GM11168 (cell line): ENCODE results near the gene DCUN1D5.
"Not testable (repeated sequence)": the region's sequence is repeated elsewhere in the genome, so short reads cannot be mapped to it uniquely, and the experiment has no call there.

Source experiments
- in situ Hi-C: fragments of 300-500 bp; cut with MboI; formaldehyde crosslinking; loops from one replicate; pipeline ENCODE4 v1.12.0; 2022; ENCODE audit warnings: low sequenced_read_pairs; ENCODE audit not compliant: unreplicated experiment

The DCUN1D5 gene

DNA sequence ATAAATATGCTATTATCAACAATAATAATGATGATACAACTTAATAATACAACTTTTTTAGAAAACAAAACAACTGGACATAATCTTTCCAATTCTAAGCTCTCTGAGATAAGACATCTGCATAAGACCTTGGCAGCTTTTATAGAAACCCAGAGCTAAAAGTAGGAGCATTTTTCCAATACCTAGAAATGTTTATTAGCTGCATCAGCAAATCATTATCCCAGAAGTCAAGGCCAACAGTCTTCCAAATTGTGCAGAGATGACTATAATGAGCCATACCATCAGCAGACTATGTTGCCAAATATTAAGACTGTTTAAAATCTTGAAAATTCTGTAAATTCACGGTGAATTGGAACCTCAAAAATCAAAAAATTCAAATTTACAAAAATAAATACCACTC is 30.3 kb downstream of the DCUN1D5 start:
- in situ Hi-C loops: no loop called here

DNA sequence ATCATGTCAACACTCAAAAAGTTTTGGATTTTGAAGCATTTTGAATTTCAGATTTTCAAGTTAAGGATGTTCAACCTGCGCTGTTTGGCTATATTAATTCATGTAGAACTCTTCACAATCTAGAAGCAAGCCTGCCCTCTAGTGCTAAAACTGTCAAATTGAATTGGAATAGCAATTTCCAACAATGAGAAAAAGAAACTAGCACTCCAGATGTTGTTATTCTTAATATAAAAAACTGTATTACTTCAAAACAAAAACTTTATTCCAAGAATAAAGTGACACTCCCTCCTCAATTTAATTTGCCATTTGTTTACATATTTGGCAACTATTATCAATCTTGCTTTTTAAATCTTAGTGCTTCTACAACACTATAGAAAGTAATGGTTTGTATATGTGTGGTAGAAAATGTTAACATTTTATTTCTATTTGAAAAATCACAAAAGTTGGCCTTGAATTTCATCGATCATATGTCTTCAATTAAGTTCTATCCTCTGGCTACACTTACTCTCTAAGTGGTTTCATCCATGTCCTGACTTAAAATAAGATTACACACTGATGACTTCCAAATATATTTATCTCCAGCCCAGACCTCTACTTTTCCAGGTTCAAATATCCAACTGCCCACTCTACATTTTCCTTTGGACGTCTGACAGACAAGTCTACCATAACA is 36.6 kb downstream of the DCUN1D5 start:
- in situ Hi-C loops: no loop called here

DNA sequence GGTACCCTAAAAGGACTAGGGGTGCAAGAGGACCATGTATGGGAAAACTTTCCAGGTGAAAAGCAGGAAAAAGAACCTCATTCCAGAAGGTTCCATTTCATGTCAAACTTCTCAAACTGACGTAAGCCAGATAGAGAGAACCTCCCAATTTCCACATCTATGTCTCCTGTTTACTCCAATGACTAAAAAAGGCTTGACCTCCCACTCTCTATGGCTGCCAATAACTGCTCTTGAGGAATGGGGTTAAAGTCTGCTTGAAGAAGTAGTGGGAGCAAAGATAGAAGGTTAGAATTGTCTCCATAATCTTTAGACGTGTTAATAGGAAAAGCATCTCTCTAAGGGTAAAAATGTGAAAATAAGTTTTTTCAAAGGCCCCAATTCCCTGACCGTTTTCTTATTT is 38.0 kb downstream of the DCUN1D5 start:
- in situ Hi-C loops: no loop called here

DNA sequence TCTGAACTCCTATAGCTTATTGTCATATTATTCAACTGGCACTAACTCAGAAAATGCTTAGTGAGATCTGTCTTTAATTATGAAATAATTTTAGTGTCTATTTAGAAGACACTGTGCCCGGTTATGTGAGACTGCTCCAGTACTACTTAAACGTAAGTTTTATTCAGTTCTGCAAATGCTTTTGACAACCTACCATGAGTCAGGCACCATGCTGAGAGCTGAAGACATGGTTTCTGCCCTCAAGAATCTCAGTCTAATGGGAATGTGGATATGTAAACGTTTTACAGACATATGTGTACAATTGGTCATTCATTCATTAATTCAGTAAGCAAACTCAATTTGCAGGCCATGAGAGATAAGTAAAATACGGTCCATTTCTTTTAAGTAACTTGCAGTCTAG is 40.0 kb downstream of the DCUN1D5 start:
- in situ Hi-C loops: no loop called here

DNA sequence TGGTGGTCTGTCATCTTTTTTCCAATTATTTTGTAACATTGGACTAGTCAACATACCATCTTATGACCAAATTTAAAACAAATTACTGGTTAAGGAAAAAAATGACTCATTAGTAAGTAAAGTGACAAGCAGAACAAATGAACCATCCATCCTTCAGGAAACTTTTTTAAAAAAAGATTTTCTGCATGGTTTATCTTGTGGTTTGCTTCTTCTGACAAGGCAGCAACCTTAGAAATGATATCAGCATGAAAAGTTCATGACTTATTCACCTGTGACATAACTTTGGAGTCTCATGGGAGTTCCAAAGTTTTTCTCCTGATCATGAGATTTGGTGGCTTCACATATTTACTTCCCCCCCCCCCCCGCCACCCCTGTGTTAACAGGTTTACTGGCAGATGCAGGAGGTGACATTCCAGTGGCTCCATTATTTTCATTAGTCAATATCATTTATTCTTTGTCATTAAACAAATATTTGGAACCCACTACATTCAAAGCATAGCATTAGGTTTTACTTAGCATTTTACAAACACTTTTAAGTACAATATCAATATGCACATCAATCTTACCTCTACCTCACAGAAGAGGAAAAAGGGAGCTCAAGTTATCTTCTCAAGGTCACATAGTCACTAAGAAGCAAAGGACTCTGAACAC is 40.7 kb downstream of the DCUN1D5 start:
- in situ Hi-C loops: no loop called here

DNA sequence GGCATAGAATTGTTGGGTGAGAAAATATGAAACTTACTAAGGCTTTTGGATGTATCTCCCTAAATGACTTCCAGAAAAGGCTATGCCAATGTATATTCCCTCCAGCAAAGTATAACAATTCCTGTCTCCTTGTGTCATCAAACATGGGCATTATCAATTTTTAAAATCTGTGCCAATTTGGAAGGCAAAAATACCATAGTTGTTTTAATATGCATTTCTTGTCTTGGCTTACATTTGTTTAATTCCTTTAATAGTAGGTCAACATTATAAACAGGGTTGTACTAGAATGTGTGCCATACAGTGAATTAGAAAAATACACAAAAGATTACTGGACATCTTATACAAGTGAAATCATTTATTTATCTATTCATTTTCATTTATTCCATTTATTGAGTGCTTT is 41.6 kb downstream of the DCUN1D5 start:
- in situ Hi-C loops: no loop called here

DNA sequence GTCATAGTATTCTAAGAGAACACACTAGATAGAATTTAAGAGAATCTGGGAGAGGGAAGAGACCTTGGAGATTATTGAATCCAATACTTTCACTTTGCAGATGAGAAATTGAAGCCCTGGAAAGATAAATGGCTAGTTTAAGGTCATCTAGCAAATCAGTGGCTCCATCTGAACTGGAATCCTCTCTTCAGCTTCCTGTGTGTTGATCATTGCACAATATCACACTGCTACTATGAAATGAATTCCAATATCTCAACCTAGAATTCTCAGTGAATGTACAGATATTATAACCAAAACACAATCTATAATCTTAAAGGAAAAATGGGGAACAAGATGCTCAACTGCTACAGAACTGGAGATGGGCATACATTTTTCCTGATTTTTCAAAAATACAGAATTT is 44.1 kb downstream of the DCUN1D5 start:
- in situ Hi-C loops: no loop called here

DNA sequence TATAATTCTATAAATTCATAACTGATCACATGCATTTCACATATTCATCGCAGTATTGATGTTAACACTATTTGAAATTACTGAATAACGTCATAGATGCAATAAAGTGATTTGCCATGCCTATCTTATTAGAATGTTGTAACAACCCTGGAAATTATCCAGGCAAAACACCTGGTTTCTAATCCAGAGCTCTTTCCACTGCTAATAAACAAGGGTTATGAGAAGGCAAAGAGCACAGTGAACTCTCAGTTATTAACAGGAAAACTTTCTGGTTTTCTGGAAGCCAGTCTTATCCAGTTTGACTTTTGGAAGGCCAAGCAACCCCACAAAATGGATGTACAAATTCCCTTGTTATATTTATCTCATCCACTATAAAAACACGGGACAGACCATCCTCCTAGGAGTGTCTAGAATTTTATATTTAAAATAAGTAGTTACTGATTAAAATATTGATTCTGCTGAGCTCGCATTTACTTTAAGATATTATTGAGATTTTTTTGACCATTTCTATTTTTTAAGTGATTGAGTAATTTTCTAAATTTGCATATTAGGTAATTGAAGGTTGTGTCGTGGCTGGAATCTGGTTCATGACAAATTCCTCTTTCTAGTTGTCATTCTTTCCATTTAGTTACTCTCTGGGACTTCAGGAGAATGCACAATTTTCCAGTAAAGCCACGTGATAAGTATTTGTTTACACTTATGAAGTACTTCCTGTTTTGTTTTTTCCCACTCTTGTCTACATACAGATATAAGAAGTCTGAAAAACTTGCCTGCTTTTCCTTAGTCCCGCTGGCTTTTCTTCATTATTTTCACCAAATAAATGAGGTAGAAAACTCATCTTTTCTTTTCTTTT is 47.9 kb downstream of the DCUN1D5 start:
- in situ Hi-C loops: no loop called here

DNA sequence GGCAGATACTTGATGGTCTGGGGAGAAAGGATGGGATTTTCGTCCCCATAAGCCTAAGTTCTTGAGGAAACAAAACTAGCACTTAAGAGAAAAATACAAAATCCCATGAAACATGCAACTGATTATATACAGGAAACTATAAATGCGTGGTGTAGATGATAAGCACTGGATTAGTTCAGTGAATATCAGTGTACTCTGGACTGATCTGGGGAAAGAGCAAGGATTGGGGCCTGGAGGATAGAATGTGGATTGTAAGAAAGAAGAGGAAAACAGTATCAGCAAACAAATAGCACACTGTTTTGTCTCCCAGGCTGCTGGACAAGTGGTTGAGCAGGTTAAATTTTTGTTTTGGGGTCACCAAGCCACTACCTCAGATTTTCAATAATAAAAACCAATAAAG is 49.8 kb downstream of the DCUN1D5 start:
- in situ Hi-C loops: no loop called here

DNA sequence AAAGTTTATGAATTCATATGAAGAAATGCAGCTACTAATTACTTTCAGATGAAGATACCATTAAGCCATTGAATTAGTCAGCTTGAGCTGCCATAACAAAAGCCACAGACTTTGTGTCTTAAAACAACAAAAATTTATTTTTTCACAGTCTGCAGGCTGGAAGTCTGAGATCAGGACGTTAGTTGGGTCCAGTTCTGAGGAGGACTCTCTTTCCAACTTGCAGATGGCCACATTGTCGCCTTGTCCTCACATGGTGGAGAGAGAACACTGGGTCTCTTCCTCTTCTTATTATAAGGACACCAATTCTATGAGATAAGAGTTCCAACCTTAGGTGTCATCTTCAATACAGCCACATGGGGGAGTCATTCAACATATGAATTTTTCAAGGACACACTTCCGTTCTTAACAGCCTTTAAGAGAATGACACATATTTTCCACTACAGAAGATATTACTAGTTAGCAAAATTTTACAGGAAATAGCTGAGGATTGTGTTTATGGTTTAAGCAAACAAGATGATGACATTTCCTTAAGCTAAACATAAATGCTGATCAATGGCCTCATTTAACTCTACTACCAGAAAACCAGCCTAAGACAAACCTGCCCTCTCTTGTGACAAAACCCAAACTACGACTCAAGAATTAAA is 56.0 kb downstream of the DCUN1D5 start:
- in situ Hi-C loops: no loop called here

DNA sequence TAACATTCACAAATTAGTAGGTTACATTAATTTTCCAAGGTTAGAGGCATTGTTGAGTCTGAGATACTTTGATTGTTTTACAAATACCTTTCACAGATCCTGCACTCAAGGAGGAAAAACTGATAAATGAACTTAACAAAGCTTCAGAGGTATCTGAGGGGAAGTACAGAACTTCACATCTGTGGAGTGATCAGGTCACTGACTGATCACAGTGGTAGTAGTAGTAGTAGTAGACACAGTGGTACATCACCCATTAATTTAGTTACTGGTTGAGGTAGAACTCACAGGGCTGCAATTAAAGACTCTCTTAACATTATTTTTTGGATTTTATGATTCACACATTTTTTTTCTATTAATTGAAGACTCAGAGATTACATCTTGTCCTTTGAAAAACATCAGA is 56.7 kb downstream of the DCUN1D5 start:
- in situ Hi-C loops: no loop called here

DNA sequence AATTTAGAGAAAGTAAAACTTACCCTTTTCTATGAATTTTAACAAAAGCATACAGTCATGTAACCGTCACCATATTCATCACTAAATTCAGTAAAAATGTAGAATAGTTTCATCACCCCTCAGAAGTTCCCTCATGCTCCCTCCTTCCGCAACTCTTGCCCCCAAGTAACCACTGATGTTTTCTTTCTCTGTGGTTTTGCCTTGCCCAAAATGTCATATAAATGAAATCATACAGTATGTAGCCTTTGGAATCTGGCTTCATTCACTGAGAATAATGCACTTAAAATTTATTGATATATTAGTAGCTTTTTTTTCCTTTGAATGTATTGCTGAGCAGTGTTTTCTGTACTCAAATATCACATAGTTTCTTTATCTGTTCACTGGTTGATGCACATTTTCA is 60.1 kb downstream of the DCUN1D5 start:
- in situ Hi-C loops: no loop called here

DNA sequence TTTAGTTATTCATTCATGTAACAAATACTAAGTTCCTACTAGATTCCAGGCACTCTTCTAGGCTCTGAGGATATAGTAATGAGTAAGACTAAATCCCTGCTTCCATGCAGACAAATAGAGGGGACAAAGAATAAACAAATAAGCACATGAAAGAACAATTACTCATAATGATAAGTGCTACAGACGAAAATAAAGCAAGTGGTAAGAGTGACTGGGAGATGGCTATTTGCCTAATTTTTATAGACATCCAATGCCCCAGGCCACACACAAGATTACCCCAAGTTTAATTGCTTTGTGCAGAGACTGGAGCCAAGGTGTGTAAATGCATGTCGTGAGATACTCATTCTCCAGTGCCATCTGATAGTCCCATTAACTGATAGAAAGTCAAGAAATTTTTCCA is 62.6 kb downstream of the DCUN1D5 start:
- in situ Hi-C loops: no loop called here

DNA sequence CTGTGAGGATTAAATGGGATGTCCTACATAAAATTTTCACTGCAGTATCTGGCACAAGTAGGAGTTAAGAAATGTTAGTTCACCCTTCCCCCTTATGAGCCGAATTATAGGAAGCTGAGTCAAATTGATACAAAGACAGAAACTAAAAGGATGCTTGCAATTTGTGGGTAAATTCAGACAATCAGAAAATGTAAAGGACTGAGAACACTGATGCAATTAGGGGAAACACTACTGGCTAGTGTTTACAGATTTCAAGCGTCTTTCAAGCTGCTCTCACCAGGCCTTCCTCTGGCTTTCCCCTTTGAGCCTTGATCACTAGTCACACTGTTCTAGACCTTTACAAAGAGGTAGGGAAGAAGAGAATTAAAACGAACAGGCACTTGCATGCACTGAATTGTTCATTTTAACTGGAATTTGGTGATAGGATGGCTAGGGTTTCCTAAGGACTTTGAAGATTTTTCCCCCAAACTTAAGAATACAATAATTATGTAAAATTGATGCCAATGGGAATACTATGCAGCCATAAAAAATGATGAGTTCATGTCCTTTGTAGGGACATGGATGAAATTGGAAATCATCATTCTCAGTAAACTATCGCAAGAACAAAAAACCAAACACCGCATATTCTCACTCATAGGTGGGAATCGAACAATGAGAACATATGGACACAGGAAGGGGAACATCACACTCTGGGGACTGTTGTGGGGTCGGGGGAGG is 63.5 kb downstream of the DCUN1D5 start:
- in situ Hi-C loops: not testable (repeated sequence)

DNA sequence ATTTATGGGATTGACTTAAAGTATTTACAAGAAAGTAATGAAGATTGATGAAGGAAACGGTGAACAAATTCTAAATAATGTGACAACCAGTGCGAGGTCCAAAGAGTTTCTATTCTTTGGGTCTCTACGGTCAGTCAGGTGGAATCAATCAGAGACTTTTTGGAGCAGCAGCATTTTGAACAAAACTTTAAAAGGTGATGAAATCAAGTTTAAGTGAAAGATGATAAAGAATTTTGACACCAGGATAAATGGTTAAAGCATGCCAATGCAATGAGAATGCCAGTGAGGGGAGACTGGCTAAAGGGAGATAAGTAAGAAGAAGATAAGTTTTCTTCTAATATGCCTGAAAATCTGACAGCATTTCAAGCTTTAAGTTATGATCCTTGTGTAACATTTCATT is 67.9 kb downstream of the DCUN1D5 start:
- in situ Hi-C loops: no loop called here

DNA sequence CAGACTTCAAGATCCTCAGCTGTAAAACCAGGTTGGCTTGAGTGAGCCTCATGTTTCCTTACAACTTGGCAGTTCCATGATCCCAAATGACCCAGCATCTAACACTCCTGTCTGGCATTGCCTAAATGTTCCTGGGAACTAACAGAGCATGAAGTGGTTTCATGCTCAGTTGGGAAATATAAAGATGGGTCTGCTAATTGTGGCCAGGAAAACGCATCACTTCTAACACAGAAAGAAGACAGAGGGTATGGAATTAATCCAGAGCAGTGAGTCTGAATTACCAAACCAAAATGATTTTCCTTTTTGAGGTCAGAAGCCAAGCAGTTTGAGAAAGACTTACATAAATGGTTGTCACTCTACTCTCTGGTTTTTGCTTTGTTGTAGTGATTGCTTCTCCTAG is 75.9 kb downstream of the DCUN1D5 start:
- in situ Hi-C loops: no loop called here

DNA sequence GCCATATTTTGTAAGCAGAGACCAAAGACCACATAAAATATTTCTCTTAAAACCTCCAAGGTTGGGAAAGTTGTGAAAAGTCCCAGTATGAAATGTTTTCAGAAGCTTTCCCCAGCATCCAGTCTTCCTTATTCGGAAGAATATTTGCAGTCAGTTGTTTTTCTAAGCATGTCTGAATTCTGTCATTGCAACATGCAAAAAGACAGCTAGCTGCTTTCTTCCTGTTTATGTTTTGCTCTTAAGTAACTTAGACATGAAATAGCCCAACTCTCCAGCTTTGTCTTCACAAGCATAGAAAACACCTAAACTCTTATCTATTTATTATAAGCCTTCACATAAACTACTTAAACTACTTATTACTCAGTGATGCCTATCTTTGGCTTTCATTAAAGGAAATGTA is 78.5 kb downstream of the DCUN1D5 start:
- in situ Hi-C loops: no loop called here
